HG03571 (cell line): ENCODE measurements around the gene GNPTAB.
"Not testable (repeated sequence)": the region's sequence is repeated elsewhere in the genome, so short reads cannot be mapped to it uniquely, and the experiment has no call there.

Experiments
- ATAC-seq: cut with Tn5 transposase; IDR thresholded peaks from one replicate; pipeline ENCODE4 v1.9.1; 2021; ENCODE audit not compliant: unreplicated experiment

The GNPTAB gene

DNA sequence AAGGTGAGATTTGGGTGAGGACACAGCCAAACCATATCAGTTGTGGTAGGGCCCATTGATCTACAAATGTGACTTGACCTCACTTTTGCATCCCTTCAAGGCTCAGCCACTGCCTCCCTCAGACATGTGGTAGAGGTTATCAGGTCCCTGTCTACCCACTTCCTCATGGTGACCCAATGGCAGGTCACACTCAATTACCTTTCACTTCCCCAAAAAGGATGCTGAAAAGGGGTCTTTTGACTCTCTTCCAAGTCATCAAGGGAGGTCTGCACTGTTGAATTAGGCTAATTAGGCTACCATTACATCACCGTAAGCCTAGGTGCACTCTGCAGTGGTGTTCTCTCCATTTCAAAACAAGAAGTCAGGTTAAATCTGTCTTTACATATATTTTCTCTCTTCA, 24.0 kb upstream of the GNPTAB start:
- peak; percentile 60 for ATAC-seq

DNA sequence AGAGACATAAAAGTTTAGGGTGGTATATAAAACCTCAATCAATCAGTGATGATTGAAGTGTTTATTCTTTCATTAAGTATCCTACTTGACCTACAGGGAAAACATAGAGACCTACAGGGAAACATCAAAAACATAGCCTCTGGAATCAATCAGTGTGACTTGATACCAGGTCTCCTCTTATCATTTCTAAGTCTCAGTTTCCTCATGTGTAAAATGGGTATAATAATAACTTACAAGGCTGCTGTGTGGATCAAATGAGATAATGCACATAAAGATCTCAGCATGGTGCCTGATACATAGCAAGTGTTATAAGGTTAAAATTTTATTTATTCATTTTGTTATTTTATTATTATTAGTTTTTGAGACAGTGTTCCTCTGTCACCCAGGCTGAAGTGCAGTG, 22.2 kb upstream of the GNPTAB start:
- no peak for ATAC-seq

DNA sequence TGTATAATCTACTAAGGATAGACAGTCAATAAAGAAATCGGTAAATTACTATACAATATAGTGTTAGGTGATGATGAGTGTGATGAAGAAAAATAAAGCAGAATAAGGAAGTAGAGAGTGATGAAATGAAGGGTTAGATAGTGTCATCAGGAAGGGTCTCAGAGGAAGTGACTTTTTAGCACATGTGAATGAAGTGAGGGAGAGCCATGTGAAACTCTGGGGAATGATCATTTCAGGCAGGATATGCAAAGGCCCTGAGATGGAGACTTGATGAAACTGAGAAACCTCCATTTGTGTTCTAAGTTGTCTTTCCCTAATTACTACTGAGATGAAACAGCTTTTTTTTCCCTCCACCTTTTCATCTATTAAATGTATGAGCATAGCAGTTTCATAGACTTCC, 19.4 kb upstream of the GNPTAB start:
- ATAC-seq: no peak

DNA sequence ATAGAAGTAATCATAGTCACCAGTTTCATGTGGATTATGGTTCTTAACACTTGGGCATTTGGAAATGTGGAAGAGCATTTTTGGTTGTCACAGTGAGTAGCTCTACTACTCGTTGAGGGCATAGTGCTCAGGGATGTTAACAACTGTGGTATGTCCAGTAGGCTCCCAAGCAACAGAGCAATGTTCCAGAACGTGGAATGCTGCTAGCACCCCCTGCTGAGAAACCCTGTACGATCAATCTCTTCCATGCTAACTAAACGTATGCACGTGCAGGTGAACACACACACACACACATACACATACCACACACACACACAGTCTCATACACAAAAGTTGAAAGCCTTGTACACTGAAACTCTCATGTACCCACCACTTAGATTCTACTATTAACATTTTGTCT, 16.6 kb upstream of the GNPTAB start:
- no peak for ATAC-seq

DNA sequence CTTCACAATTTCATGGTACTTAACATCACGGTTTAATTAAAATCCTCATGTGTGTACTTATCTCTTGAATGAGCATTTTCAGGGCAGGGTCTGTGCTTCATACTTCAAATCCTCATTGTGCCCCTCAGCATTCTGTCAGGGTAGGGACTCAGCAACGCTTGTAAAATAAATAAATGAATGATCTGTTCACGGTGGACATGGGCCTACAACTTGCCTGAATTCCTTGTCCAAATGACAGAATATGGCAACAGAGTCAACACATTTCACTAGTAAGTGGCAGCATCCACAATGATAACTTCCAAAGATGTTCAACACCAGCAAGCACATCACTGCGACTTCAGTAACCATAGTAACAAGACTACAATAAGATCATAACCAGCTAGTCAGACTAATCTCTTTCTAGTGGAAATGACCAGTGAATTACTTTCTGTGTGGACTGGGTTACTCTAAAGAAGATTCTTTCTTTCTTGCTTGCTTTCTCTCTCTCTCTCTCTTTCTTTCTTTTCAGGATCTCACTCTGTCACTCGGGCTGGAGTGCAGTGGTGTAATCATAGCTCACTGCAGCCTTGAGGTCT, 14.5 kb upstream of the GNPTAB start:
- no peak for ATAC-seq

DNA sequence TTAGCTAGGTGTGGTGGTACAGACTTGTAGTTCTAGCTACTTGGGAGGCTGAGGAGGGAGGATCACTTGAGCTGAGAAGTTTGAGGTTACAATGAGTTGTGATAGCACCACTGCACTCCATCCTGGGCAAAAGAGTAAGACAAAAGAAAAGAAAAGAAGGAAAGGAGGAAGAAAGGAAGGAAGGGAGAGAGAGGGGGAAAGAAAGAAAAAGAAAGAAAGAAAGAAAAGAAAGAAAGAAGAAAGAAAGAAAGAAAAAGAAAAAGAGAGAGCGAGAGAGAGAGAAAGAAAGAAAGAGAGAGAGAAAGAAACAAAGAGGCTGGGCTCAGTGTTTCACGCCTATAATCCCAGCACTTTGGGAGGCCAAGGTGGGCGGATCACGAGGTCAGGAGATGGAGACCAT, 10.3 kb upstream of the GNPTAB start:
- ATAC-seq: no peak

DNA sequence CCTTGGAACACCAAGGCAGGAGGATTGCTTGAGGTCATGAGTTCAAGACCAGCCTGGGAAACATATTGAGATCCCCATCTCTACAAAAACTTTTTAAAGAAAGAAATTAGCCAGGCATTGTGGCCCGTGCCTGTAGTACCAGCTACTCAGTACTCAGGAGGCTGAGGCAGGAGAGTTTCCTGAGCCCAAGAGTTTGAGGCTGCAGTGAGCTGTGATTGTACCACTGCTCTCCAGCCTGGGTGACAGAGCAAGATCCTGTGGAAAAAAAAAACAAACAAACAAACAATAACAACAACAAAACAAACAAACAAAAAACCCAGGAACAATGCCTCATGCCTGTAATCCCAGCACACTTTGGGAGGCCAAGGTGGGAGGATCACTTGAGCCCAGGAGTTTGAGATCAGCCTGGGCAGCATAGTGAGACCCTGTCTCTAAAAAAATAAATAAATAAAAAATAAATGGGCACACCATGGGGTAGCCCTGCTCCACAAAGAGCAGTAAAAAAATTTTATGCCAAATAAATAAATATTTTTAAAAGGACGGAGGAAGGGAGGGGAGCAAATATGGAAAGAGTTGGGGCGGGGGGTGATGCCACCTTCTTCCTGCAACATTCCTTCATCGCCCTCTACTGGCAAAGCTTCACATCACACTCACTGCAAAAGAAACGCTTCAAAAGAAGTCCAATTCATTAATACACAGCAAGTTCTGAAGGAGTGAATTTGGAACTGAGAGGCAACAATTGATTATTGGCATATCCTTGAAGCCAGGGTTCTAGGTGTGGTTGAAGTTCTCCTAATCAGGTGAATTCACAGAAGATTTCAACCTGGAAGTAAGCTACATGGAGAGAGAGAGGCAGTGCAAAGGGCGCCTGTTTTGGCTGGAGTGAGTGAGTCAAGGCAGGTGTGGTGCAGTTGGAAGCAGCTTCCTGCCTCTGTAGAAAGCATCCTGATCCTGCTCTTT, 8.8 kb upstream of the GNPTAB start:
- no peak for ATAC-seq

DNA sequence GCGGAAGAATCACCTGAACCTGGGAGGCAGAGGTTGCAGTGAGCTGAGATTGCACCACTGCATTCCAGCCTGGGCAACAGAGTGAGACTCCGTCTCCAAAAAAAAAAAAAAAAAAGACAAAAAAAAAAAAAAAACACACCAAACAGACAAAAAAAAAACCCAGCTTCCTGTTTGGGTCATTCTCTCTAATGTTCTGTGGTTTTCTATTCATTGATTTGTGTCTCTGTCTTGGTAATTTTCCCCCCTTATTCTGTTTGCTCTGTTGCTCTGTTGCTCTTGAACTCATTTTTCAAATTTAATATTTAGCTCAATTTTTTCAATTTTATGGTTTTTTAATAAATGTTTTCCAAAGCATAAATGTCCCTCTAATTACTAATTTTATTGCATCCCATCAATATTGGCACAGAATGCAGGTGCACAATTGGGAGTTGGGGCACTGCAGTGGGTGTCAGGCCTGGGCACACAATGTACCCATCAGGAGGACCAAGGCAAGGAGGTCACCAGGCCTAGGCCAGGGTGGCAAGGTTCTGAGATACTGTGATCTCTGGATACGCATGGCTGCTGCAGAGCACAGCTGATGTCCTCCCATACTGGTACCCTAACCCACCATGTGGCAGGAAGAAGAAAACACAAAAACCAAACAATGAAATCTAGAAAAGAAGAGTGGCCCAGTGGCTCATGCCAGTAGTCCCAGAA, 8.0 kb upstream of the GNPTAB start:
- ATAC-seq: peak; percentile 69

DNA sequence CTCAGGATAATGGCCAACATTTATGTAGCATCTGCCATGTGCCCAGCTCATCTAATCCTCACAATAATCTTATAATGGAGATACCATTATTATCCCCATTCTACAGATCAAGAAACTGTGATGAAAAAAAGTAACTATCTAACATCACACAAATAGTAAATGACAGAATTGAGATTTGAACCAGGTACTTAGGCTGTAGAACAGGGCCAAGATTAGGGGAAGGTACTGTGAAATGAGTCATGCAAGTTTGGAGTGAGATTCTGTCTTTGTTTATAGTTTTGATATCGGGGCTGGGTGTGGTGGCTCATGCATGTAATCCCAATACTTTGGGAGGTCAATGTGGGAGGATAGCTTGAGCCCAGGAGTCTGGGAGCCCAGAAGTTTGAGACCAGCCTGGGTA, 1.3 kb upstream of the GNPTAB start:
- no peak for ATAC-seq

DNA sequence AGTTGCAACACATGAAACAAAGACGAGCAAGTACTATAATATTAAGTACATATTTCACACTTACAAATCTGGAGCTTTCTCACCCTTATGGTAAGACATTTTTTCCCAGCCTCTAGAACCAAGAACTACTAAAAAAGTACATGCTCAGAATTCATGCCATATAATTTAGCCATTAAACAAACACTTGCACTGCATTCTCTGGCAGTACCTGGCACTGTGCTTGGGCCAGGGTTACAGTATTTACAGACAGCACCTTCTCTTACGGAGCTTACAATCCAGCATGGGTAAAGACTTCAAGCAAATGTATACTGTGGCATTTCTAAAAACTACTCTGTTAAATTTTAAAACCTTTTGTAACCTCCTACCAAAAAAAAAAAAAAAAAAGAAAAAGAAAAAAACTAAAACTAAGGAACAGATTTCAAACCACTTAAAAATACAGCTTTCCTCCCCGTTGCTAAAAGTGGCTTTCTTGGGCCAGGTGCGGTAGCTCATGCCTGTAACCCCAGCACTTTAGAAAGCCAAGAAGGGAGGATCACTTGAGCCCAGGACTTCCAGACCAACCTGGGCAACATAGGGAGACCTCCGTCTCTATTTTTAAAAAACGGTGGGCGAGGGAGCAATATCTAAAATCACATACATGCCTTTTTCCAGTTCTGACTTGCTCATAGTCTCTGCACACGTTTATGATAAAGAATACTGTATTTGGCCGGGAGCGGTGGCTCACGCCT, 956 bp downstream of the GNPTAB start:
- ATAC-seq: no peak

DNA sequence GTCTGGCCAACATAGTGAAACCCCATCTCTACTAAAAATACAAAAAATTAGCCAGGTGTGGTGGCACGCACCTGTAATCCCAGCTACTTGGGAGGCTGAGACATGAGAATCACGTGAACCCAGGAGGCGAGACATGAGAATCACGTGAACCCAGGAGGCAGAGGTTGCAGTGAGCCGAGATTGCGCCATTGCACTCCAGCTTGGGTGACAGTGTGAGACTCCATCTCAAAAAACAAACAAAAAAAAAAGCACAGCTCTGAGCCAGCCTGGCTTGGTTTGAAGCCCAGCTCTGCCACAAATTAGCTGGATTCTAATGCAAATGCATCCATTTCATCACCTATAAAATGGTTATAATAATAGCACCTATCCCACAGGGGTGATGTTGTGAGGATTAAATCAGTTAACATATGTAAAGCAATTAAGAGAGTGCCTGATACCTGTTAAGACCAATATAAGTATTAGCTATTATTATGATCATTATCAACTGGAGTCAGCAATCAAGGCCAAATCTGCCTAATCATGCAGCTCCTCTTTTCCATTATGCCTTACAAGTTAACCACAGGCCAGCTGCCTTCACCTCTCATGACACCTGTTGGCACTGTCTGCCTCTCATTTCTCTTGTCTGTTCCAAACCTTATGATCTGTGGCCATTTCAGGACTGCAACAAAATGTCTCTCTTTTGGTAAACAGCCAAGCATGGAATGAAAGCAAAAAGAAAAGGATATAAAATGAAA, 2.1 kb downstream of the GNPTAB start:
- no peak for ATAC-seq

DNA sequence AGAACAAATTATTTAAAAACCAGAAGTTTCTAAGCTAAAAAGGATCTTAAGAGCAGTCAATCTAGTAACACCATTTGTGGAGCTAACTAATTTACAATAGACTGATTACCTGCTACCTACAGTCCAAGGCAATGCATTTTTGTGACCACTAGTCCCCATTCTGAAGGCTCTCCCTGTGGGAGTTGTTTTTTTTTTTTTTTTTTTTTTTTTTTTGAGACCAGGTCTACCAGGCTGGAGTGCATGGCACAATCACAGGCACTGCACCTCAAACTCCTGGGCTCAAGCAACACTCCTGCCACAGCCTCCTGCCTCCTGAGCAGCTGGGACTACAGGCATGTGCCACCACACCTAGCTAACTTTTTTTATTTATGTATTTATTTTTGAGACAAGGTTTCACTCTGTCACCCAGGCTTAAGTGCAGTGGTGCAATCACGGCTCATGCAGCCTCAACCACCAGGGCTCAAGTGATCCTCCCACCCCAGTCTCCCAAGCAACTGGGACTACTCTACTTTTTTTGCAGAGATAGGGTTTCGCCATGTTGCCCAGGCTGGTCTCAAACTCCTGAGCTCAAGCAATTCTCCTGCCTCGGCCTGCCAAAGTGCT, 3.9 kb downstream of the GNPTAB start:
- no peak for ATAC-seq

DNA sequence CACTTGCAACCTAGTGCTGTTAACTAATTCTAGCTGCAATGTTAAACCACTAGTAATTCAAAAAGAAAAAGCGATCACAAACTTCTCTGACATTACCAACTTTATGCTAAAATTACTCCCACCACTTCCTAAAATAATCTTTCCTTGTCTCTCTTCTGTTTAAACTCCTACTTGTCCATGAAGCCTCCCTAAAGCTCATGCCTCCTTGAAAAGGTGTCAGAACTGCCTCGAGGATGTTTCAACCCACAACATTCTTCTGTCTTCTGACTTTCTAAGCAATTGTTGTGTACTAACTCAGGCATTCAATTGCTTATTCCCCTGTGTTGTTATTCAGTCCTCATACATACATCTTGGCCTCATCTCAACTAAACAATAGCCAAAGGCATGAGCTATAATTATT, 5.9 kb downstream of the GNPTAB start:
- ATAC-seq: no peak

DNA sequence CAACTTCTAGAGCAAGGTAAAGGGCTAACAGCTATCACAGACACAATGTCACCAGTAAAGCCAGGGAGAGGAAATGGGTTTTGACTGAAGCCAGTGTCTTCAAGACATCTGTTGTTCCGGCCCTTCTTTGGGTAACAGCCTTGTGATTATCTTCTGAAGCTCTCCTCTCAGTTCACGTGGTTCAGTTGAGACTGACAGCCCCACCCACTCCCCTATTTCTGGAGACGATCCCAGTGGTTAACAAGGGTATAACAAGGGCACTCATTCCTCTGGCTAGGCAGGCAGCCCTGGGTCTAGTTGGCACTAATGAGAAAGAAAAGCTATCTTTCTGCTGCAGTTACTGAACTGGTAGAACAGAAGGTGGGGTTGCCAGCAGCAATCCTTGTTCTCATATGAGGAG, 6.9 kb downstream of the GNPTAB start:
- ATAC-seq: peak; percentile 72

DNA sequence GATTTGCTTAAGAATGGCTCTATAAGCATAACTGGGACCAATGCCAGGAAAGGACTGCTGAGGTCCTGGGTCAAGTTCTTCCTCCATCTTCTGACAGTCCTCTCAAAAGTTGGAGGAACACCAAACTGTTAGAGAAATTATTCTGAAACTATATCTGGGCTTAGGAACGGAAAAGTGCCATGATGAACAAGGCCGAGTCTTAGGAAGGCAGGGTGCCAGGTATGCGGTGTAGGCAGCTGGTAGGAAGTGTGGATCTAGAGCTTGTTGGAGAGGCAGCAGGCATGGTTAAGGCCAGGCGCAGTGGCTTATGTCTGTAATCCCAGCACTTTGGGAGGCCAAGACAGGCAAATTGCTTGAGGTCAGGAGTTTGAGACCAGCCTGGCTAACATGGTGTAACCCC, 7.7 kb downstream of the GNPTAB start:
- no peak for ATAC-seq

DNA sequence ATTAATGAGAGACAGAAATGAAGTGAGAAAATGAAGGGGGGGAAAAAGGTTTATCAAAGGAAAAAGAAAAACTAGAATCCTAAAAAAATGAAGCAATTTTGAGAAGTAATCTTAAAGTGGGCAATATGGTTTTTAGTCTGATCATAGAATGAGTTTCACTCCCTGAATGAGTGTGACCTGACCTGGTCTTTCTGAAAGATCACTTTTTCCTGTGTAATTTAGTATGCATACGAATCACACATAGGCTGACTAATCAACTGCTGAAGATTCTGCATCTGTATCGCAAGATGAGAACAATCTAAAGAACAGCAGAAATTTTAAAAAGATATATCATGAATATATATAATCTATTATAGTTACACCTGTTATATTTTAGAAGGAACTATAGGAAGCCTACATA, 11.3 kb downstream of the GNPTAB start:
- no peak for ATAC-seq

DNA sequence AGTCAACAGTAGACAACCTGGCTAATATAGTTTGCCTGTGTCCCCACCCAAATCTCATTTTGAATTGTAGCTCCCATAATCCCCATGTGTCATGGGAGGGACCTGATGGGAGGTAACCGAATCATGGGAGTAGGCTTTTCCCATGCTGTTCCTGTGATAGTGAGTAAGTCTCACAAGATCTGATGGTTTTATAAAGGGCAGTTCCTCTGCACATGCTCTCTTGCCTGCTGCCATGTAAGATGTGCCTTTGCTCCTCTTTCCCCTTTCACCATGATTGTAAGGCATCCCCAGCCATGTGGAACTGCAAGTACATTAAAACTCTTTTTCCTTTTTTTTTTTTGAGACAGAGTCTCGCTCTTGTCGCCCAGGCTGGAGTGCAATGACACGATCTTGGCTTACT, 12.1 kb downstream of the GNPTAB start:
- not testable (repeated sequence) for ATAC-seq

DNA sequence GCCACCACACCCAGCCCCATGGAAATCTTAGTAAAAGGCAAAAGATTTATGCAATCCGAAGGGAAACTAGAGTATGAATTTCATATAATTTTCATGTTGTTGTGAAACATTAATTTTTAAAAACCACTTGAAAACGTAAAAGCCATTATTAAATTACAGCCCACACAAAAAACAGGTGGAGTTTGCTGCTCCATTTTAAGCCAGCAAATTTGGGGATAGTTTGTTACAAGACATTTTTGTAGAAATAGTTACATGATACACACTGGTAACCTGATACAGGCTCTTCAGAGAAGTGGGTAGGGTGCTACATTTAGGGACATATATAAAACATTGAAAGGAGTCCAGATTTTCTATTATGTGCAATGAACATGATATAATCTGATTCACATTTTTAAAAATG, 17.6 kb downstream of the GNPTAB start:
- no peak for ATAC-seq

DNA sequence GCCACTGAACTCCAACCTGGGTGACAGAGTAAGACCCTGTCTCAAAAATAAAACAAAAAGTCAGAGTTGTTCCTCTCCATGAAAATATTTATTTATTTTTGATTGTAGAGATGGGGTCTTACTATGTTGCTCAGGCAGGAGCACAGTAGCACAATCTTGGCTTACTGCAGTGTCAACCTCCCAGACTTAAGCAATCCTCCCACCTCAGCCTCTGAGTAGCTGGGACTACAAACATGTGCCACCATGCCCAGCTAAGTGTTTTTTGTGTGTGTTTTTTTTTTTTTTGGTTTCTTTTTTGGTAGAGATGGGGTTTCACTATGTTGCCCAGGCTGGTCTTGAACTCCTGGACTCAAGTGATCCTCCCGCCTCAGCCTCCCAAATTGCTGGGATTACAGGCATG, 18.0 kb downstream of the GNPTAB start:
- ATAC-seq: not testable (repeated sequence)

DNA sequence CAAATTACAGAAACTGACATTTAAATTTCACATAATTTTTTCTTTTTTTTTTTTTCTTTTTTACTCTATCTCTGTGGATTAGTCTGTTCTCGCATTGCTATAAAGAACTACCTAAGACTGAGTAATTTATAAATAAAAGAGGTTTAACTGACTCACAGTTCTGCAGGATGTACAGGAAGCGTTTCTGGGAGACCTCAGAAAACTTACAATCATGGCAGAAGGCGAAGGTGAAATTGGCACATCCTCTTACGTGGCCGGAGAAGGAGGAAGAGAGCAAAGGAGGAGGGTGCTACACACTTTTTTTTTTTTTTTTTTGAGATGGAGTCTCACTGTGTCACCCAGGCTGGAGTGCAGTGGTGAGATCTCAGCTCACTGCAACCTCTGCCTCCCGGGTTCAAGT, 19.4 kb downstream of the GNPTAB start:
- ATAC-seq: not testable (repeated sequence)
